ENCODE measurements around the gene HIKESHI.

DNA sequence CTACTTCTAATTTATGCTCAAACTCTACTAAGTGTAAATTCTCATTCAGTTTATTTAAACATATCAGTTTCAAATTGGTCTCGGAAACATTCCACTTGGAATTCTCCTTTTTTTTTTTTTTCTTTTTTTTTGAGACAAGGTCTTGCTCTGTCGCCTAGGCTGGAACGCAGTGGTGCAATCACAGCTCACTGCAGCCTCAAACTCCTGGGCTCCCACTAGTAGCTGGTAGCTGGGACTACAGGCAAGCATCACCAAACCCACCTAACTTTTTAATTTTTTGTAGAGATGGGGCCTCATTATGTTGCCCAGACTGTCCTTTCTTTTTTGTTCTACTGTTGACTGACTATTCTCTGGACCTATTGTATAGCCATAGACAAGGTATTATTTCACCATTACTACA, 39.3 kb downstream of the HIKESHI start:
- TF ChIP-seq, protein P1, sequence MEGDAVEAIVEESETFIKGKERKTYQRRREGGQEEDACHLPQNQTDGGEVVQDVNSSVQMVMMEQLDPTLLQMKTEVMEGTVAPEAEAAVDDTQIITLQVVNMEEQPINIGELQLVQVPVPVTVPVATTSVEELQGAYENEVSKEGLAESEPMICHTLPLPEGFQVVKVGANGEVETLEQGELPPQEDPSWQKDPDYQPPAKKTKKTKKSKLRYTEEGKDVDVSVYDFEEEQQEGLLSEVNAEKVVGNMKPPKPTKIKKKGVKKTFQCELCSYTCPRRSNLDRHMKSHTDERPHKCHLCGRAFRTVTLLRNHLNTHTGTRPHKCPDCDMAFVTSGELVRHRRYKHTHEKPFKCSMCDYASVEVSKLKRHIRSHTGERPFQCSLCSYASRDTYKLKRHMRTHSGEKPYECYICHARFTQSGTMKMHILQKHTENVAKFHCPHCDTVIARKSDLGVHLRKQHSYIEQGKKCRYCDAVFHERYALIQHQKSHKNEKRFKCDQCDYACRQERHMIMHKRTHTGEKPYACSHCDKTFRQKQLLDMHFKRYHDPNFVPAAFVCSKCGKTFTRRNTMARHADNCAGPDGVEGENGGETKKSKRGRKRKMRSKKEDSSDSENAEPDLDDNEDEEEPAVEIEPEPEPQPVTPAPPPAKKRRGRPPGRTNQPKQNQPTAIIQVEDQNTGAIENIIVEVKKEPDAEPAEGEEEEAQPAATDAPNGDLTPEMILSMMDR (IDR thresholded peaks at IDR 0.05), result no peak
- no peak for TF ChIP-seq POLR2A (IDR thresholded peaks at IDR 0.05)
